Transverse colon (tissue), 4 donors: ENCODE measurements around the gene E2F1. TPM values are rescaled to one million over a fixed set of nuclear protein-coding genes. Genes with fewer than 3 reads are reported as not detected.
"Not testable (repeated sequence)": the region's sequence is repeated elsewhere in the genome, so short reads cannot be mapped to it uniquely, and the experiment has no call there.

Experiments used
- DNase-seq: peaks from one replicate; pipeline ENCODE4 v3.0.0-alpha.2; 2019
- H3K27ac ChIP-seq, 4 donors: fragments of 200-600 bp; sonication (generic); 2 replicates each; pipeline ENCODE4 v1.5.1; 2016 to 2018; ENCODE audit warnings: inconsistent platforms in 4 of 4
- H3K27me3 ChIP-seq: fragments of 200-600 bp; sonication (generic); 2 replicates; pipeline ENCODE4 v1.5.1; 2017; ENCODE audit warnings: inconsistent platforms
- H3K36me3 ChIP-seq, 4 donors: fragments of 200-600 bp; sonication (generic); 2 replicates each; pipeline ENCODE4 v1.5.1; 2017 to 2019; ENCODE audit warnings: inconsistent platforms in 4 of 4
- H3K4me1 ChIP-seq, 4 donors: fragments of 200-600 bp; sonication (generic); 2 replicates each; pipeline ENCODE4 v1.5.1; 2017 to 2020; ENCODE audit warnings: inconsistent platforms in 4 of 4
- H3K4me3 ChIP-seq, 4 donors: fragments of 200-600 bp; sonication (generic); 1 replicate in 1 of 4; 2 replicates in 3 of 4; pipeline versions ENCODE4 v1.5.1 to v1.6.1; 2017 to 2019; ENCODE audit warnings: inconsistent platforms in 4 of 4
- H3K9me3 ChIP-seq, 2 donors: fragments of 200-600 bp; sonication (generic); 2 replicates each; pipeline ENCODE4 v1.5.1; 2017 to 2019; ENCODE audit warnings: inconsistent platforms in 2 of 2
- EP300 ChIP-seq: sonication (generic); formaldehyde crosslinking; IDR thresholded peaks from one replicate; pipeline ENCODE4 v1.6.1; 2017; ENCODE audit warnings: antibody characterized with exemption, low read depth
- POLR2A ChIP-seq: fragments of 450-650 bp; IDR thresholded peaks from one replicate; pipeline ENCODE4 v1.6.1; 2016; ENCODE audit warnings: antibody characterized with exemption, mild to moderate bottlenecking, moderate library complexity
- POLR2AphosphoS5 ChIP-seq, 3 donors: sonication (generic); formaldehyde crosslinking; IDR thresholded peaks; one replicate each; pipeline ENCODE4 v1.6.1; 2016; ENCODE audit warnings: antibody characterized with exemption in 3 of 3
- WGBS, 2 donors: methylation state at CpG; one replicate each; pipeline ENCODE4 v1.1.5; 2018; ENCODE audit warnings: low coverage in 1 of 2; 5-methylcytosine and 5-hydroxymethylcytosine counted together
- in situ Hi-C, 4 donors: fragments of 200-750 bp; cut with MboI; loops; one replicate each; pipeline versions ENCODE4 v1.15.0 to v1.15.1; 2017; ENCODE audit warnings: low sequenced_read_pairs in 3 of 4, low pct_ligation_motif_present in 1 of 4, low pct_unique_long_range_greater_than_20kb in 1 of 4
- intact Hi-C: fragments of 100-400 bp; cut with DNase I; formaldehyde crosslinking; loops from one replicate; pipeline ENCODE4 v1.15.1; 2023; ENCODE audit warnings: low total_unique reads
- total RNA-seq, 4 donors: library from RNA; depleted of rRNA; stranded (reverse); fragments of >200 nt; gene quantifications; one replicate each; pipeline ENCODE4 v1.1.0, GENCODE V29; 2016
- TF ChIP-seq, protein P1 (sequence below), 5 experiments: fragments of 200-600 bp in 3 of 5; fragments of 450-650 bp in 2 of 5; sonication (generic) in 3 of 5; IDR thresholded peaks; 1 replicate in 2 of 5; 2 replicates in 3 of 5; pipeline ENCODE4 v1.5.1; 2016 to 2017; ENCODE audit warnings: antibody characterized with exemption in 5 of 5, inconsistent platforms in 3 of 5, mild to moderate bottlenecking in 2 of 5, moderate library complexity in 1 of 5

E2F1 gene
- total RNA-seq, 4 donors from 2014 or later = 1.2 to 2.7 (median 2.1) TPM; not detected in 1

DNA sequence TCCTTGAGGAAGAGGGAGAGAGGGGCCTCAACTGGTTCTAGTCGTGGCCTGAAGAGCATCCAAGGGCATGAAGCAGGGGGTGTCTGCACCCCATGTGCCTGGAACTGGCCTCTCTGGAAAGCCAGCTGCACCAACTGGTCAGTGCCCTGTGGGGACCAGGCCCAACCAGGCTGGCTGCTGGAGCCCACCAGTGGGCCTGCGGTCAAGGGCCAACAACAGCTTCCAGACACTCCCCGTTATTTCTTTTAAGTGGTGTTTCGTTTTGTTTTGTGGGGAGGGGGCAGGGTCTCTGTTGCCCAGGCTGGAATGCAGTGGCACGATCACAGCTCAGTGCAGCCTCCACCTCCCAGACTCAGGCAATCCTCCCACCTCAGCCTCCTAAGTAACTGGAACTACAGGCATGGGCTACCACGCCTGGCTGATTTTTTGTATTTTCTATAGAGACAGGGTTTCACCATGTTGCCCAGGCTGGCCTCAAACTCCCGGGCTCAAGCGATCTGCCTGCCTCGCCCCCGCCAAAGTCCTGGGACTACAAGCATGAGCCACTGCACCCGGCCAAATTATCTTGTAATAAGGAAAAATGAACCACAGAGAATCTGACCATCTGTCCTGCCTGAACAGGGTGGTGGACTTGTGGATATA is 36.0 kb downstream of the E2F1 start:
- Histone ChIP-seq H3K27ac (no peak overlapping the region), H3K4me1 (peaks cover 17 to 57% (median 25%) of the 10 kb centered on the region in 4 donors), H3K27me3 (no peaks in the 10 kb centered on the region), H3K4me3 (no peak overlapping the region), H3K36me3 (peaks cover 0 to 5% (median 0%) of the 10 kb centered on the region in 4 donors), H3K9me3 (no peaks in the 10 kb centered on the region)
- intact Hi-C loops = no loop called here
- WGBS, 2 donors = 81% methylated on average over 11 of the region's 11 CpGs; no CpG with 5 or more reads in 1 of the 2 donors
- DNase-seq = no peak
- in situ Hi-C loops = loop anchor here (5.0 to 10.0 kb wide), 3 partner anchors 185 to 198 kb away; no protein-coding TSS in a partner anchor
- TF ChIP-seq, protein P1, sequence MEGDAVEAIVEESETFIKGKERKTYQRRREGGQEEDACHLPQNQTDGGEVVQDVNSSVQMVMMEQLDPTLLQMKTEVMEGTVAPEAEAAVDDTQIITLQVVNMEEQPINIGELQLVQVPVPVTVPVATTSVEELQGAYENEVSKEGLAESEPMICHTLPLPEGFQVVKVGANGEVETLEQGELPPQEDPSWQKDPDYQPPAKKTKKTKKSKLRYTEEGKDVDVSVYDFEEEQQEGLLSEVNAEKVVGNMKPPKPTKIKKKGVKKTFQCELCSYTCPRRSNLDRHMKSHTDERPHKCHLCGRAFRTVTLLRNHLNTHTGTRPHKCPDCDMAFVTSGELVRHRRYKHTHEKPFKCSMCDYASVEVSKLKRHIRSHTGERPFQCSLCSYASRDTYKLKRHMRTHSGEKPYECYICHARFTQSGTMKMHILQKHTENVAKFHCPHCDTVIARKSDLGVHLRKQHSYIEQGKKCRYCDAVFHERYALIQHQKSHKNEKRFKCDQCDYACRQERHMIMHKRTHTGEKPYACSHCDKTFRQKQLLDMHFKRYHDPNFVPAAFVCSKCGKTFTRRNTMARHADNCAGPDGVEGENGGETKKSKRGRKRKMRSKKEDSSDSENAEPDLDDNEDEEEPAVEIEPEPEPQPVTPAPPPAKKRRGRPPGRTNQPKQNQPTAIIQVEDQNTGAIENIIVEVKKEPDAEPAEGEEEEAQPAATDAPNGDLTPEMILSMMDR (IDR thresholded peaks at IDR 0.05) = no peak
- TF ChIP-seq EP300 (no peak), POLR2AphosphoS5 (IDR thresholded peaks at IDR 0.05) (no peak), POLR2A (no peak)

DNA sequence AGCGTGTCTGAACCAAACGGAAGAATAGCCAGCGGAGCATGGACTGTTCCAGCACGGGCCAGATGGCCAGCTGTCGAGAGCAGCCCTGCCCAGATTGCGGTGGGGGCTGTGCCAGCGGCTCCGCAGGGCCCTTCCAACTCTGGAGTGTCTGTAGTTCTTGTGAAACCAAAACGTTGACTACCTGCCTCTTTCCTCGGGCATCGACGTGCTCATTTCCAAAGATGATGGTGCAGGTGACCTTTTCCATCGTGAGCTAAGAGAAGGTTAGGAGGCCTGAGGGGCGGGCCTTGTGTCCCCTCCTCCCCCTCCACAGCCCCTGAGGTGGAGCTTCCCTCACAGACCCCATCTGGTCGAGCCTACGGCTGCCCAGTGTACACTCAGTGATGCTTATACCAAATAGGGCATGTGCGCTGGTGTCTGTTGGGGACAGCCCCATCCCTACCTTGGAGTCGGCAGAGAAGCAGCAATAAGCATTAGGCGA is 36.9 kb downstream of the E2F1 start:
- no peaks in the 10 kb centered on the region for H3K27me3 ChIP-seq
- intact Hi-C loops (no loop called here), in situ Hi-C loops (no loop called here)
- no peak for TF ChIP-seq POLR2AphosphoS5 (IDR thresholded peaks at IDR 0.05)
- TF ChIP-seq, protein P1 (IDR thresholded peaks at IDR 0.05) = no peak
- no peak for TF ChIP-seq EP300
- TF ChIP-seq POLR2A = no peak
- 67% methylated on average over 19 of the region's 19 CpGs; no CpG with 5 or more reads in 1 of the 2 donors for WGBS, 2 donors
- H3K4me1 ChIP-seq = peaks cover 12 to 48% (median 19%) of the 10 kb centered on the region in 4 donors
- H3K9me3 ChIP-seq = no peaks in the 10 kb centered on the region
- DNase-seq = no peak
- peaks cover 0 to 13% (median 0%) of the 10 kb centered on the region in 4 donors for H3K36me3 ChIP-seq
- no peak overlapping the region for H3K4me3 ChIP-seq
- H3K27ac ChIP-seq = peak overlapping the region in 2 of 4 donors; percentile 12 to 50

DNA sequence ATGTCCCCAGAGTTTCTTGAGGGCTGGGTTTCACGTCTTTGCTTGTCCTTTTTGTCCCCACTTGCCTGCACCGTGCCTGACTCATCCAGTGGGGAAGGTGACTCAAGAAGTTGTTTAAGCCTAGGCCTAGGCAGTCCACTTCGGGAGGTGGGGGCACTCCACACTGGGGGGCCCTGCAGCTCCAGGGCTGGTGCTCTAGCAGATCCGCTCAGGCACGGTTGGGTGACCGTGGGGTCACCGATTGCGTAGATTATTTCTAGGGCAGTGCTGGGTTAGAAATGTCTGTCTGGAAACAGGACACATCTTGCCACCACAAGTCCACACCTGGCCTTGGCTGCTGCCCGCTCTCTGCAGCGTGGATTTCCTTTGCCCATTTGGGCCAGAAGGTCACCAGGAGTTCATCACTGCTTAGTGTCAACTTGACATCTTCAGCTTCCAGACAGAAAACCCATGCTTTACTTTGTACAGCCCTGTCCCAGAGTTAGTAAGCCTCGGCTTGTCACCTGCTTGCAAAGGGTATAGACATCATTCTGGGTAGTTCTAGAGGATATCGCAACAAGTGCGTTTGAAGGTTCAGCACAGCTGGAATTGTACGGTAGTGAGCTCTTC is 37.7 kb downstream of the E2F1 start:
- intact Hi-C loops = no loop called here
- peak overlapping the region in 1 of 4 donors; percentile 12 for H3K27ac ChIP-seq
- TF ChIP-seq POLR2A = no peak
- no peak for TF ChIP-seq EP300
- TF ChIP-seq POLR2AphosphoS5 (IDR thresholded peaks at IDR 0.05) = no peak
- TF ChIP-seq, protein P1 (IDR thresholded peaks at IDR 0.05) = no peak
- H3K4me1 ChIP-seq = peaks cover 8 to 41% (median 13%) of the 10 kb centered on the region in 4 donors
- DNase-seq = no peak
- peaks cover 0 to 18% (median 0%) of the 10 kb centered on the region in 4 donors for H3K36me3 ChIP-seq
- in situ Hi-C loops = no loop called here
- H3K4me3 ChIP-seq = no peak overlapping the region
- H3K27me3 ChIP-seq = no peaks in the 10 kb centered on the region
- WGBS, 2 donors = 86 to 93% methylated on average over 3 to 14 of the region's 14 CpGs
- H3K9me3 ChIP-seq = no peaks in the 10 kb centered on the region

- no peaks in the 10 kb centered on the region for H3K9me3 ChIP-seq
- H3K4me1 ChIP-seq = peaks cover 1 to 35% (median 8%) of the 10 kb centered on the region in 4 donors
- DNase-seq = no peak
- intact Hi-C loops = no loop called here
- peak overlapping the region in 2 of 4 donors; percentile 1 to 5 for H3K27ac ChIP-seq
- peaks cover 0 to 18% (median 0%) of the 10 kb centered on the region in 4 donors for H3K36me3 ChIP-seq
- 81 to 100% methylated on average over 4 to 11 of the region's 11 CpGs for WGBS, 2 donors
- H3K4me3 ChIP-seq = no peak overlapping the region
- no peaks in the 10 kb centered on the region for H3K27me3 ChIP-seq
- TF ChIP-seq, protein P1 (IDR thresholded peaks at IDR 0.05) = no peak
- no peak for TF ChIP-seq POLR2AphosphoS5 (IDR thresholded peaks at IDR 0.05)
- TF ChIP-seq POLR2A = no peak
- no peak for TF ChIP-seq EP300
- in situ Hi-C loops = no loop called here
Measured at GRCh38 chr20:33647603-33648395, 38.4 kb downstream of the E2F1 start.

GRCh38 chr20:33646959-33647602 is 39.1 kb downstream of the E2F1 start:
- H3K9me3 ChIP-seq, in situ Hi-C loops, DNase-seq, intact Hi-C loops, H3K27me3 ChIP-seq, H3K4me3 ChIP-seq: not testable (repeated sequence)
- WGBS, 2 donors = 84 to 97% methylated on average over 6 to 14 of the region's 14 CpGs
- peaks cover 0 to 35% (median 7%) of the 10 kb centered on the region in 4 donors for H3K4me1 ChIP-seq
- peaks cover 0 to 18% (median 0%) of the 10 kb centered on the region in 4 donors for H3K36me3 ChIP-seq
- peak overlapping the region in 1 of 4 donors; percentile 1 for H3K27ac ChIP-seq
